ENCODE results near the gene NTSR1. TPM values are rescaled to one million over a fixed set of nuclear protein-coding genes. Genes with fewer than 3 reads are reported as not detected.
A peak's percentile ranks its signal among the peaks of the same experiment; 100 is the strongest.

NTSR1 gene
- total RNA-seq, 5 donors from 2014 or later (not counting 1 experiment from before 2014, with no cell fraction given): 0.33 to 0.63 (median 0.53) TPM; not detected in 2

- H3K4me1 Mint-ChIP-seq: peaks cover 9 to 22% (median 18%) of the 10 kb centered on the region in 3 donors
- H3K9me3 Mint-ChIP-seq: no peaks in the 10 kb centered on the region
- H3K27ac Mint-ChIP-seq: peak overlapping the region; percentile 73 to 83
- H3K36me3 Mint-ChIP-seq: no peaks in the 10 kb centered on the region
- no peak overlapping the region for H3K4me3 ChIP-seq (ENCODE audit: control insufficient read depth in 1 of 2, extremely low read depth in 1 of 2, low read length in 1 of 2)
- H3K27me3 Mint-ChIP-seq: peaks cover 0 to 2% of the 10 kb centered on the region in 2 donors
- H3K36me3 ChIP-seq (ENCODE audit: control insufficient read depth in 2 of 2, extremely low read depth in 1 of 2, insufficient read depth in 1 of 2, low read length in 1 of 2): no peaks in the 10 kb centered on the region
- peak in 1 of 35 experiments; percentile 19 for DNase-seq
- peak overlapping the region; percentile 41 to 59 (median 43) for H3K4me3 Mint-ChIP-seq
- peaks cover 6 to 16% of the 10 kb centered on the region in 2 experiments for H3K4me1 ChIP-seq (ENCODE audit: control insufficient read depth in 1 of 2, extremely low read depth in 1 of 2, insufficient read depth in 2 of 2, low read length in 2 of 2)
- POLR2A ChIA-PET: no interaction called here
- peak in 2 of 4 experiments; percentile 32 to 60 for ATAC-seq (replicated peaks in 1 of 4)
- WGBS (ENCODE audit: insufficient coverage): 32% methylated on average over 16 of the region's 26 CpGs
- H3K27ac ChIP-seq (ENCODE audit: low read length): no peak overlapping the region
- no peaks in the 10 kb centered on the region for H3K9me3 ChIP-seq
- CTCF ChIA-PET: no interaction called here
- H3K27me3 ChIP-seq (replicated peaks in 1 of 2; ENCODE audit: control insufficient read depth in 2 of 2, extremely low read depth in 1 of 2, insufficient read depth in 2 of 2, low read length in 1 of 2): peaks cover 0 to 40% of the 10 kb centered on the region in 2 experiments
These were observed 19.6 kb downstream of the NTSR1 start for GRCh38 chr20:62728028-62728780.

- DNase-seq: no peak
- Histone ChIP-seq H3K27ac (ENCODE audit: low read length) (no peak overlapping the region), H3K36me3 (ENCODE audit: control insufficient read depth in 2 of 2, extremely low read depth in 1 of 2, insufficient read depth in 1 of 2, low read length in 1 of 2) (no peaks in the 10 kb centered on the region), H3K4me1 (ENCODE audit: control insufficient read depth in 1 of 2, extremely low read depth in 1 of 2, insufficient read depth in 2 of 2, low read length in 2 of 2) (peaks cover 6 to 16% of the 10 kb centered on the region in 2 experiments), H3K27me3 (replicated peaks in 1 of 2; ENCODE audit: control insufficient read depth in 2 of 2, extremely low read depth in 1 of 2, insufficient read depth in 2 of 2, low read length in 1 of 2) (peaks cover 0 to 33% of the 10 kb centered on the region in 2 experiments), H3K4me3 (ENCODE audit: control insufficient read depth in 1 of 2, extremely low read depth in 1 of 2, low read length in 1 of 2) (no peak overlapping the region), H3K9me3 (no peaks in the 10 kb centered on the region)
- no peak for ATAC-seq (replicated peaks in 1 of 4)
- Mint-ChIP-seq H3K4me1 (peaks cover 9 to 22% (median 18%) of the 10 kb centered on the region in 3 donors), H3K27ac (peak overlapping the region in 1 of 2 donors; percentile 83), H3K36me3 (no peaks in the 10 kb centered on the region), H3K9me3 (no peaks in the 10 kb centered on the region), H3K27me3 (peaks cover 0 to 2% of the 10 kb centered on the region in 2 donors), H3K4me3 (peak overlapping the region in 1 of 3 donors; percentile 59)
- 82% methylated on average over 7 of the region's 9 CpGs for WGBS (ENCODE audit: insufficient coverage)
- POLR2A ChIA-PET: no interaction called here
- CTCF ChIA-PET: interaction anchor here in 1 of 2 donors (0.5 kb wide), 1 partner anchor 361 kb away, joined by 6 read pairs; no protein-coding TSS in a partner anchor
These were observed 20.2 kb downstream of the NTSR1 start for GRCh38 chr20:62728781-62729300.

- no peaks in the 10 kb centered on the region for H3K36me3 Mint-ChIP-seq
- Histone ChIP-seq H3K27me3 (replicated peaks in 1 of 2; ENCODE audit: control insufficient read depth in 2 of 2, extremely low read depth in 1 of 2, insufficient read depth in 2 of 2, low read length in 1 of 2) (peaks cover 0 to 23% of the 10 kb centered on the region in 2 experiments), H3K36me3 (ENCODE audit: control insufficient read depth in 2 of 2, extremely low read depth in 1 of 2, insufficient read depth in 1 of 2, low read length in 1 of 2) (no peaks in the 10 kb centered on the region), H3K27ac (ENCODE audit: low read length) (no peak overlapping the region), H3K9me3 (no peaks in the 10 kb centered on the region), H3K4me3 (ENCODE audit: control insufficient read depth in 1 of 2, extremely low read depth in 1 of 2, low read length in 1 of 2) (no peak overlapping the region), H3K4me1 (ENCODE audit: control insufficient read depth in 1 of 2, extremely low read depth in 1 of 2, insufficient read depth in 2 of 2, low read length in 2 of 2) (peaks cover 3 to 24% of the 10 kb centered on the region in 2 experiments)
- no peaks in the 10 kb centered on the region for H3K9me3 Mint-ChIP-seq
- H3K4me1 Mint-ChIP-seq: peaks cover 9 to 27% (median 18%) of the 10 kb centered on the region in 3 donors
- H3K27ac Mint-ChIP-seq: no peak overlapping the region
- H3K27me3 Mint-ChIP-seq: no peaks in the 10 kb centered on the region
- POLR2A ChIA-PET: no interaction called here
- H3K4me3 Mint-ChIP-seq: no peak overlapping the region
- WGBS (ENCODE audit: insufficient coverage): 92% methylated on average over 11 of the region's 13 CpGs
- no peak for ATAC-seq (replicated peaks in 1 of 4)
- no peak for DNase-seq
- CTCF ChIA-PET: no interaction called here
These were observed 21.8 kb downstream of the NTSR1 start for GRCh38 chr20:62730481-62730880.

GRCh38 chr20:62732031-62732760 is 23.6 kb downstream of the NTSR1 start:
- Mint-ChIP-seq H3K36me3 (no peaks in the 10 kb centered on the region), H3K27ac (peak overlapping the region in 1 of 2 donors; percentile 48), H3K4me1 (peaks cover 9 to 32% (median 18%) of the 10 kb centered on the region in 3 donors), H3K4me3 (no peak overlapping the region), H3K27me3 (no peaks in the 10 kb centered on the region), H3K9me3 (no peaks in the 10 kb centered on the region)
- WGBS (ENCODE audit: insufficient coverage): 79% methylated on average over 10 of the region's 13 CpGs
- DNase-seq (peak in 1 of 35 experiments; percentile 0), ATAC-seq (replicated peaks in 1 of 4) (no peak)
- no peaks in the 10 kb centered on the region for H3K36me3 ChIP-seq (ENCODE audit: control insufficient read depth in 2 of 2, extremely low read depth in 1 of 2, insufficient read depth in 1 of 2, low read length in 1 of 2)
- no peaks in the 10 kb centered on the region for H3K9me3 ChIP-seq
- no peak overlapping the region for H3K27ac ChIP-seq (ENCODE audit: low read length)
- H3K4me3 ChIP-seq (ENCODE audit: control insufficient read depth in 1 of 2, extremely low read depth in 1 of 2, low read length in 1 of 2): no peak overlapping the region
- POLR2A ChIA-PET: no interaction called here
- CTCF ChIA-PET: no interaction called here
- peaks cover 3 to 26% of the 10 kb centered on the region in 2 experiments for H3K4me1 ChIP-seq (ENCODE audit: control insufficient read depth in 1 of 2, extremely low read depth in 1 of 2, insufficient read depth in 2 of 2, low read length in 2 of 2)
- peaks cover 0 to 13% of the 10 kb centered on the region in 2 experiments for H3K27me3 ChIP-seq (replicated peaks in 1 of 2; ENCODE audit: control insufficient read depth in 2 of 2, extremely low read depth in 1 of 2, insufficient read depth in 2 of 2, low read length in 1 of 2)

- no peaks in the 10 kb centered on the region for H3K36me3 Mint-ChIP-seq
- Histone ChIP-seq H3K27me3 (replicated peaks in 1 of 2; ENCODE audit: control insufficient read depth in 2 of 2, extremely low read depth in 1 of 2, insufficient read depth in 2 of 2, low read length in 1 of 2) (peaks cover 0 to 10% of the 10 kb centered on the region in 2 experiments), H3K27ac (ENCODE audit: low read length) (no peak overlapping the region), H3K9me3 (no peaks in the 10 kb centered on the region), H3K4me1 (ENCODE audit: control insufficient read depth in 1 of 2, extremely low read depth in 1 of 2, insufficient read depth in 2 of 2, low read length in 2 of 2) (peaks cover 3 to 23% of the 10 kb centered on the region in 2 experiments), H3K36me3 (ENCODE audit: control insufficient read depth in 2 of 2, extremely low read depth in 1 of 2, insufficient read depth in 1 of 2, low read length in 1 of 2) (no peaks in the 10 kb centered on the region), H3K4me3 (ENCODE audit: control insufficient read depth in 1 of 2, extremely low read depth in 1 of 2, low read length in 1 of 2) (no peak overlapping the region)
- 90% methylated on average over 27 of the region's 27 CpGs for WGBS (ENCODE audit: insufficient coverage)
- ChIA-PET CTCF (no interaction called here), POLR2A (no interaction called here)
- no peak overlapping the region for H3K27ac Mint-ChIP-seq
- H3K9me3 Mint-ChIP-seq: no peaks in the 10 kb centered on the region
- peaks cover 9 to 31% (median 17%) of the 10 kb centered on the region in 3 donors for H3K4me1 Mint-ChIP-seq
- H3K4me3 Mint-ChIP-seq: no peak overlapping the region
- H3K27me3 Mint-ChIP-seq: no peaks in the 10 kb centered on the region
- ATAC-seq (replicated peaks in 1 of 4) (no peak), DNase-seq (no peak)
These were observed 24.3 kb downstream of the NTSR1 start for GRCh38 chr20:62732842-62733525.

GRCh38 chr20:62733526-62733842 is 24.8 kb downstream of the NTSR1 start:
- no peaks in the 10 kb centered on the region for H3K9me3 Mint-ChIP-seq
- no peaks in the 10 kb centered on the region for H3K9me3 ChIP-seq
- no peak overlapping the region for H3K4me3 ChIP-seq (ENCODE audit: control insufficient read depth in 1 of 2, extremely low read depth in 1 of 2, low read length in 1 of 2)
- DNase-seq (no peak), ATAC-seq (replicated peaks in 1 of 4) (no peak)
- peaks cover 0 to 23% of the 10 kb centered on the region in 2 experiments for H3K4me1 ChIP-seq (ENCODE audit: control insufficient read depth in 1 of 2, extremely low read depth in 1 of 2, insufficient read depth in 2 of 2, low read length in 2 of 2)
- POLR2A ChIA-PET: no interaction called here
- H3K4me3 Mint-ChIP-seq: no peak overlapping the region
- peaks cover 8 to 29% (median 12%) of the 10 kb centered on the region in 3 donors for H3K4me1 Mint-ChIP-seq
- H3K36me3 Mint-ChIP-seq: no peaks in the 10 kb centered on the region
- peaks cover 0 to 8% of the 10 kb centered on the region in 2 experiments for H3K27me3 ChIP-seq (replicated peaks in 1 of 2; ENCODE audit: control insufficient read depth in 2 of 2, extremely low read depth in 1 of 2, insufficient read depth in 2 of 2, low read length in 1 of 2)
- H3K36me3 ChIP-seq (ENCODE audit: control insufficient read depth in 2 of 2, extremely low read depth in 1 of 2, insufficient read depth in 1 of 2, low read length in 1 of 2): no peaks in the 10 kb centered on the region
- H3K27me3 Mint-ChIP-seq: no peaks in the 10 kb centered on the region
- CTCF ChIA-PET: no interaction called here
- no peak overlapping the region for H3K27ac ChIP-seq (ENCODE audit: low read length)
- H3K27ac Mint-ChIP-seq: no peak overlapping the region
